ENCODE data around the gene NFKB1. TPM values are rescaled to one million over a fixed set of nuclear protein-coding genes. Genes with fewer than 3 reads are reported as not detected.

The NFKB1 gene
- polyA plus RNA-seq, 1 donor from 2014 or later = 8.6 TPM

DNA sequence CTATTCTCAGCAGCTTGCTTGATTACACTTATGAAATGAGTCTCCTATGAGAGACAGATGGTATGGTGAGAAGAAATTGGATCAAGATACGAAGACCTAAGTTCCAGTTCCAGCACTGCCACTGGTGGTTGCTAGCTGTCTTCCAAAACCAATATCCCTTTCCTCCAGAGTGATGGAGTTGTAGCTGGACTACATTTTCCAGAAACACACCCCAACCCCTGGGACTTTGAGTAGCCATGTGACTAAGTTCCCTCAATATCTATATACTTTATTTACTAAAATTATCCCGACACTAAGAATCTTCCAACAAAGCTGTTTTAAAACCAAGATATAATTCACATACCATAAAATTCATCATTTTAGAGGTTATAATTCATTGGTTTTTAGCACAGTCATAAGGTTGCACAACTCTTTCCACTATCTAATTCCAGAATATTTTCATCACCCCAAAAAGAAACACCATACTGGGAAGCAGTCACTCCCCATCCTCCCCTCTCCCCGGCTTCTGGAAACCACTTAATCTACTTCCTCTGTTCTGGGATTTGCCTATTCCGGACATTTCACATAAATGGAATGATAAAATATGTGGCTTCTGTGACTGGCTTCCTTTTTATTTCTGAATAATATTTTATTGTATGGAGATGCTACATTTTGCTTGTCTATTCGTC, 141.6 kb downstream of the NFKB1 start:
- Histone ChIP-seq H4K20me1 (ENCODE audit: insufficient read depth) (no peaks in the 10 kb centered on the region), H2AFZ (ENCODE audit: low read depth, low read length) (no peak overlapping the region), H3K36me3 (ENCODE audit: insufficient read depth, low read length) (no peaks in the 10 kb centered on the region), H3K9ac (ENCODE audit: low read length) (no peak overlapping the region), H3K4me2 (ENCODE audit: low read length) (no peak overlapping the region), H3K9me3 (ENCODE audit: low read length) (no peaks in the 10 kb centered on the region), H3K9me2 (ENCODE audit: insufficient read depth, low read length) (no peaks in the 10 kb centered on the region), H3K4me3 (ENCODE audit: low read length) (no peak overlapping the region), H3K27ac (ENCODE audit: low read length) (no peak overlapping the region), H3F3A (ENCODE audit: insufficient read depth, low read length, poor library complexity, severe bottlenecking) (no peaks in the 10 kb centered on the region), H3K27me3 (ENCODE audit: insufficient read depth, low read depth, low read length) (no peaks in the 10 kb centered on the region), H3K79me2 (replicated peaks; ENCODE audit: insufficient read depth, low read length) (no peaks in the 10 kb centered on the region)
- TF ChIP-seq, protein P1, sequence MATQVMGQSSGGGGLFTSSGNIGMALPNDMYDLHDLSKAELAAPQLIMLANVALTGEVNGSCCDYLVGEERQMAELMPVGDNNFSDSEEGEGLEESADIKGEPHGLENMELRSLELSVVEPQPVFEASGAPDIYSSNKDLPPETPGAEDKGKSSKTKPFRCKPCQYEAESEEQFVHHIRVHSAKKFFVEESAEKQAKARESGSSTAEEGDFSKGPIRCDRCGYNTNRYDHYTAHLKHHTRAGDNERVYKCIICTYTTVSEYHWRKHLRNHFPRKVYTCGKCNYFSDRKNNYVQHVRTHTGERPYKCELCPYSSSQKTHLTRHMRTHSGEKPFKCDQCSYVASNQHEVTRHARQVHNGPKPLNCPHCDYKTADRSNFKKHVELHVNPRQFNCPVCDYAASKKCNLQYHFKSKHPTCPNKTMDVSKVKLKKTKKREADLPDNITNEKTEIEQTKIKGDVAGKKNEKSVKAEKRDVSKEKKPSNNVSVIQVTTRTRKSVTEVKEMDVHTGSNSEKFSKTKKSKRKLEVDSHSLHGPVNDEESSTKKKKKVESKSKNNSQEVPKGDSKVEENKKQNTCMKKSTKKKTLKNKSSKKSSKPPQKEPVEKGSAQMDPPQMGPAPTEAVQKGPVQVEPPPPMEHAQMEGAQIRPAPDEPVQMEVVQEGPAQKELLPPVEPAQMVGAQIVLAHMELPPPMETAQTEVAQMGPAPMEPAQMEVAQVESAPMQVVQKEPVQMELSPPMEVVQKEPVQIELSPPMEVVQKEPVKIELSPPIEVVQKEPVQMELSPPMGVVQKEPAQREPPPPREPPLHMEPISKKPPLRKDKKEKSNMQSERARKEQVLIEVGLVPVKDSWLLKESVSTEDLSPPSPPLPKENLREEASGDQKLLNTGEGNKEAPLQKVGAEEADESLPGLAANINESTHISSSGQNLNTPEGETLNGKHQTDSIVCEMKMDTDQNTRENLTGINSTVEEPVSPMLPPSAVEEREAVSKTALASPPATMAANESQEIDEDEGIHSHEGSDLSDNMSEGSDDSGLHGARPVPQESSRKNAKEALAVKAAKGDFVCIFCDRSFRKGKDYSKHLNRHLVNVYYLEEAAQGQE (IDR thresholded peaks at IDR 0.05; ENCODE audit: borderline replicate concordance) = no peak
- TF ChIP-seq EZH2 (IDR thresholded peaks at IDR 0.05; ENCODE audit: borderline replicate concordance, insufficient read depth, low read length, poor library complexity, severe bottlenecking) = no peak
- TF ChIP-seq, protein P2, sequence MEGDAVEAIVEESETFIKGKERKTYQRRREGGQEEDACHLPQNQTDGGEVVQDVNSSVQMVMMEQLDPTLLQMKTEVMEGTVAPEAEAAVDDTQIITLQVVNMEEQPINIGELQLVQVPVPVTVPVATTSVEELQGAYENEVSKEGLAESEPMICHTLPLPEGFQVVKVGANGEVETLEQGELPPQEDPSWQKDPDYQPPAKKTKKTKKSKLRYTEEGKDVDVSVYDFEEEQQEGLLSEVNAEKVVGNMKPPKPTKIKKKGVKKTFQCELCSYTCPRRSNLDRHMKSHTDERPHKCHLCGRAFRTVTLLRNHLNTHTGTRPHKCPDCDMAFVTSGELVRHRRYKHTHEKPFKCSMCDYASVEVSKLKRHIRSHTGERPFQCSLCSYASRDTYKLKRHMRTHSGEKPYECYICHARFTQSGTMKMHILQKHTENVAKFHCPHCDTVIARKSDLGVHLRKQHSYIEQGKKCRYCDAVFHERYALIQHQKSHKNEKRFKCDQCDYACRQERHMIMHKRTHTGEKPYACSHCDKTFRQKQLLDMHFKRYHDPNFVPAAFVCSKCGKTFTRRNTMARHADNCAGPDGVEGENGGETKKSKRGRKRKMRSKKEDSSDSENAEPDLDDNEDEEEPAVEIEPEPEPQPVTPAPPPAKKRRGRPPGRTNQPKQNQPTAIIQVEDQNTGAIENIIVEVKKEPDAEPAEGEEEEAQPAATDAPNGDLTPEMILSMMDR (IDR thresholded peaks at IDR 0.05; ENCODE audit: poor library complexity, severe bottlenecking) = no peak

DNA sequence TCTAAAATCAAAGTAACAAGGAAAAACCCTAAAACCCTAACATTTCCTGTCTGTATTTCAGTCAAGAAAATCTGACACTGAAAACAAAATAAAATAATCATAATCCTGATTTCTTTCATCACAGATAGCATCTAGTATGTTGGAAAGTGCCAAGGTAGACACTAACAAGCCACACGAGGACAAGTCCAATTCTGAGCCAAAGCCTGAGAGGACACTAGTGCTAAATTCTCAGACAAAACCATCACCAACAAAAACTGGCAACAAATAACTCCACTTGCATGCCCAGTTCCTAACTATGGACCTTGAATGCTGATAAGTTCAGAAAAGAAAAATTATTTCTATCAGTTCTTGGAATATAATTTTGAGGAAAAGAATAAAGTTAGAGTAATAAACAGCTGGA, 146.0 kb downstream of the NFKB1 start:
- H3K9me2 ChIP-seq (ENCODE audit: insufficient read depth, low read length) = no peaks in the 10 kb centered on the region
- H3K79me2 ChIP-seq (replicated peaks; ENCODE audit: insufficient read depth, low read length) = no peaks in the 10 kb centered on the region
- no peaks in the 10 kb centered on the region for H3K27me3 ChIP-seq (ENCODE audit: insufficient read depth, low read depth, low read length)
- H3K36me3 ChIP-seq (ENCODE audit: insufficient read depth, low read length) = no peaks in the 10 kb centered on the region
- no peak overlapping the region for H2AFZ ChIP-seq (ENCODE audit: low read depth, low read length)
- H3K27ac ChIP-seq (ENCODE audit: low read length) = no peak overlapping the region
- H3F3A ChIP-seq (ENCODE audit: insufficient read depth, low read length, poor library complexity, severe bottlenecking) = no peaks in the 10 kb centered on the region
- no peaks in the 10 kb centered on the region for H3K9me3 ChIP-seq (ENCODE audit: low read length)
- no peaks in the 10 kb centered on the region for H4K20me1 ChIP-seq (ENCODE audit: insufficient read depth)
- H3K4me3 ChIP-seq (ENCODE audit: low read length) = no peak overlapping the region
- TF ChIP-seq, protein P2 (IDR thresholded peaks at IDR 0.05; ENCODE audit: poor library complexity, severe bottlenecking) = no peak
- TF ChIP-seq, protein P1 (IDR thresholded peaks at IDR 0.05; ENCODE audit: borderline replicate concordance) = no peak
- TF ChIP-seq RAD21 (conservative IDR thresholded peaks at IDR 0.05) (no peak), TAF1 (IDR thresholded peaks at IDR 0.05; ENCODE audit: low read depth) (no peak), POLR2AphosphoS5 (IDR thresholded peaks at IDR 0.05) (no peak), MXI1 (conservative IDR thresholded peaks at IDR 0.05; ENCODE audit: poor library complexity, severe bottlenecking) (no peak), EP300 (conservative IDR thresholded peaks at IDR 0.05; ENCODE audit: poor library complexity, severe bottlenecking) (no peak), EZH2 (IDR thresholded peaks at IDR 0.05; ENCODE audit: borderline replicate concordance, insufficient read depth, low read length, poor library complexity, severe bottlenecking) (no peak), SMC3 (conservative IDR thresholded peaks at IDR 0.05; ENCODE audit: poor library complexity) (no peak)
- no peak overlapping the region for H3K9ac ChIP-seq (ENCODE audit: low read length)
- H3K4me2 ChIP-seq (ENCODE audit: low read length) = no peak overlapping the region
